NCI-H1105 (cell line): ENCODE results near the gene VAMP1.

Experiments used
- DNase-seq: peaks from one replicate; lab custom pipeline; 2025; lab: John Stamatoyannopoulos, UW

Gene VAMP1

DNA sequence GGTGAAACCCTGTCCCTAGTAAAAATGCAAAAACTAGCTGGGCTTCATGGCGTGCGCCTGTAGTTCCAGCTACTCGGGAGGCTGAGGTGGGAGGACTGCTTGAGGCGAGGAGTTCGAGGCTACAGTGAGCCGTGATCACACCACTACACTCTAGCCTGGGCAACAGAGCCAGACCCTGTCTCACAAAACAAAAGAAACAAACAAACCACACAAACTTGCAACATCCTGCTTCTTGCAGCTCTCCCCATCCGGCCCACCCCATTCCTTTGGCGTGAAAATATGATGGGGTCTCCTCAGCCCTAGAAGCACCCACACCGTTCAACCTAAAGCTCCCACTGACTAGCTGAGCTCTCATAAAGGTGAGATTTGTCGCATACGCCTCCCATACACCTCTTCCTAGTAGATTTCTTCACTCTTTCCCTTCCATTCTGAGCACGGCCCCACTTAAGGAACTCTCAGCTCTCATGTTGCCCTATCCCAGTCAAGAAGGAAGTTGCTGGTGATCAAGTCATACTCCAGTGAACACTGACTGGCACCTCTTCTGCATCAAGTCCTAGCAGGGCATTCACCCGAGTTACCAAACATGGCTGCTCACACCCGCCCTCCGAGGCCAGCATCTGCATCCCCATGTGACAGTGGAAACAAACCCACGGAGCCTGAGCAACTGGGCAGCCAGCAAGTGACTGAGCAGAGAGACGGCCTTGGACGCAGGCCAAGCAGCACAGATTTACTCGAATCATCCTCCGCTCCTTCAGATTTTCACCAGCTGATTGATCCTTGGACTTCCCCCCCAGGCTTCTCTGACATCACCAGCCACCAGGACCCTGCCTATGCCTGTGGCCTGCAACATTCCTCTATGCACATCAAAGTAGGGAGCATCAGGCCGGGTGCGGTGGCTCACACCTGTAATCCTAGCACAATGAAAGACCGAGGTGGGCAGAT lies 44.6 kb downstream of the VAMP1 start:
- DNase-seq, result no peak

DNA sequence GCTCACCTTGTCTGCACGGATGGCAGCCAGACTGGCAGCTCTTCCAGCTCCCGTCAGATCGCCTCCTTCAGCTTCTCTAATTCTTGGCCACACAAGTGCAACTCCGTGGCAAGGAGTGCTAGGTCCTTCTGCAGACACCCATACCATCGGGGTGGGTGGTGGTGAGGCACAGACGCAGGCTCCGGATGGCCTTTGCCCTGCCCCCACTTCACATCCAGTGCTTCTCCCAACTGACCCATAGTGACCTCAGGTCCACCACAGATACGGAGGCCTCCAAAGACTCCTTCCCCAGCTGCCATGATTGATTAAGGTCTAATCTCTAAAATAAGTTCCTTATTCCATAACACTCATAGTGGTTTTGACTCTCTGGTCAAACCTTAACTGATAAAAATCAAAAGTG lies 45.6 kb downstream of the VAMP1 start:
- no peak for DNase-seq

- DNase-seq, result no peak
These were observed 46.5 kb downstream of the VAMP1 start for GRCh38 chr12:6424008-6424347.

DNA sequence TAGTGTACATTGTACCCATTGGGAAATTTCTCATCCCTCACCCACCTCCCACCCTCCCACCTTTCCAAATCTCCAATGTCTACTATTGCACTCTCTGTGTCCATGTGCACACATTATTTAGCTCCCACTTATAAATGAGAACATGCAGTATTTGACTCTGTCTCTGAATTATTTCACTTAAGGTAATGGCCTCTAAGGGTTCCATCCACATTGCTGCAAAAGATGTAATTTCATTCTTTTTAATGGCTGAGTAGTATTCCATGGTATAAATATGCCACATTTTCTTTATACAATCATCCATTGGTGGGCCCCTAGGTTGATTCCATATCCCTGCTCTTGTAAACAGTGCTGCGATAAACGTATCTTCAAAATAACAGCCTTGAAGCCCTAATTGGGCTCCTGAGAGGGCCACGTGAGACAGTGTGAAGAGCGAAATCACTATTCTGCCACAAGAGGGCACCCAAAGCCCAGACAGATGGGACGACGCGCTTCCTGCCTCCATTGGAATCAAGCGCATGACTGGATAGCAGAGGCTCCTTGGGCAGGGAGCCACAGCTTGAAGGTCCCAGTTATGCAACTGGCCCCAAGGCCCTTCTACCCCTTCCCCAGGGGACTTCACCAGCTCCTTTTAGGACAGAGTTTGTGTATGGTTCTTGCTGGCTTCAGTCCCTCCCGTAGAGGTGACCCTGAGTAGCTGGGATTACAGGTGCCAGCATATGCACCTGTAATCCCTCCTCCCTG lies 47.0 kb downstream of the VAMP1 start:
- peak; percentile 81 for DNase-seq

- no peak for DNase-seq
These were observed 50.1 kb downstream of the VAMP1 start for GRCh38 chr12:6420364-6420763.

DNA sequence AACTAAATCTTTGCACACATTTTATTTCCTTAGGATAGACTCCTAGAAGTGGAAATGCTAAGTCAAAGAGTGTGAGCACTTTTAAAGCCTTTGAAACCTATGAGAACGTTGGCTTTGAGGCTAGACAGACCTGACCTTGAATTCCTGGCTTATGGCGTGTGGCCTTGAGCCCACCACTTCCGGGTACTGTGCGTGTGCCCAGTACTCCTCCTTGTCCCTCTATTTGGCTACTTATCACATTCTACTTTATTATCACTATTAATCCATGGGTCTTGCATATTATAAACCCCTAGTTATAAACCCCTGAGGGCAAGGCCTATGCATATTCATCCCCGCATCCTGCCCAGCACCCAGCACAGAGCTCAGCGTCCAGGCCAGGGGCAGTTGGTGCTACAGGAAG lies 51.7 kb downstream of the VAMP1 start:
- no peak for DNase-seq

- no peak for DNase-seq
These were observed 53.9 kb downstream of the VAMP1 start for GRCh38 chr12:6416596-6416995.
